Uterus (tissue), 2 donors: ENCODE data around the gene PPP2R2B.

ENCODE experiments used
- POLR2A ChIP-seq, 2 donors: fragments of 450-650 bp; IDR thresholded peaks; one replicate each; pipeline ENCODE4 v1.6.1; 2016; ENCODE audit warnings: antibody characterized with exemption in 2 of 2, mild to moderate bottlenecking in 1 of 2, moderate library complexity in 1 of 2
- TF ChIP-seq, protein P1 (sequence below), 4 experiments: fragments of 200-600 bp in 2 of 4; fragments of 450-650 bp in 2 of 4; sonication (generic) in 2 of 4; IDR thresholded peaks; one replicate each; pipeline ENCODE4 v1.5.1; 2016 to 2019; ENCODE audit warnings: antibody characterized with exemption in 4 of 4, mild to moderate bottlenecking in 2 of 4, moderate library complexity in 1 of 4

DNA sequence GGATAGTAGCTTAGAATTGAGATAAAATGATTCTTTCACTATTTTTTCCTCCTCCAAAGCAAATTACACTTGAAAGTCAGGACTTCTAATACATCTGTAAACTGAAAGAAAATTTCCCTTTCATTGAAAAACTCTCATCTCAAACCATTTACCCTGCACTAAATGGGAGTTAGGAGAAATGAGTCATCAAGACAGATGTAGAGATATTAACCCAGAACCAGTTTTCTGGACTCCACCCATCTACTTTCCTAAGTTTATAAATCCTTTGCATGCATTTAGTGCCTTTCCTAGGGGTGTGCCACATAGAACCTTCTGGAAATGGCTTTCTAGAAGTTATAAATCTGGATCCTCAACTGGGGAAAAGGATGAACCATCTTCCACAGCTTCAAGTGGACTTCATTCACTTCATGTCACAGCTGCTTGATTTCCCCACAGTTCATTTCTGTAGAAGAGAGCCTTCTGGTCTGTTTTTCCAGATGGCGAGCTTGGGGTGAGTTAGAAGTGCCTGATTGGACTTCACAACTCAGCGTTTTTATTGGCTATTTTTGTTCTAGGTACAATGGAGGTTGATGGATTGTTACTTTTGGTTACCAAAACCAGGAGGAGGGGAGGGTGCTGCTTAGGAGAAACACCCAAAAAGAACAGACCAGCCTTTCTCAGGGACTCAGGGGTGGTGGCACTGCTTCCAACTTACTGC is 290.1 kb downstream of the PPP2R2B start:
- TF ChIP-seq, protein P1, sequence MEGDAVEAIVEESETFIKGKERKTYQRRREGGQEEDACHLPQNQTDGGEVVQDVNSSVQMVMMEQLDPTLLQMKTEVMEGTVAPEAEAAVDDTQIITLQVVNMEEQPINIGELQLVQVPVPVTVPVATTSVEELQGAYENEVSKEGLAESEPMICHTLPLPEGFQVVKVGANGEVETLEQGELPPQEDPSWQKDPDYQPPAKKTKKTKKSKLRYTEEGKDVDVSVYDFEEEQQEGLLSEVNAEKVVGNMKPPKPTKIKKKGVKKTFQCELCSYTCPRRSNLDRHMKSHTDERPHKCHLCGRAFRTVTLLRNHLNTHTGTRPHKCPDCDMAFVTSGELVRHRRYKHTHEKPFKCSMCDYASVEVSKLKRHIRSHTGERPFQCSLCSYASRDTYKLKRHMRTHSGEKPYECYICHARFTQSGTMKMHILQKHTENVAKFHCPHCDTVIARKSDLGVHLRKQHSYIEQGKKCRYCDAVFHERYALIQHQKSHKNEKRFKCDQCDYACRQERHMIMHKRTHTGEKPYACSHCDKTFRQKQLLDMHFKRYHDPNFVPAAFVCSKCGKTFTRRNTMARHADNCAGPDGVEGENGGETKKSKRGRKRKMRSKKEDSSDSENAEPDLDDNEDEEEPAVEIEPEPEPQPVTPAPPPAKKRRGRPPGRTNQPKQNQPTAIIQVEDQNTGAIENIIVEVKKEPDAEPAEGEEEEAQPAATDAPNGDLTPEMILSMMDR (IDR thresholded peaks at IDR 0.05), result no peak
- no peak for TF ChIP-seq POLR2A (IDR thresholded peaks at IDR 0.05)
